CD14-positive monocyte (primary cell): ENCODE data around the gene TGM2. TPM values are rescaled to one million over a fixed set of nuclear protein-coding genes. Genes with fewer than 3 reads are reported as not detected.

ENCODE experiments used
- DNase-seq, 3 donors: peaks; one replicate each; pipeline ENCODE4 v3.0.0-alpha.2; 2011 to 2022
- H2AFZ ChIP-seq: 2 replicates; pipeline ENCODE4 v1.6.0; 2012; ENCODE audit warnings: mild to moderate bottlenecking, low read depth, low read length, inconsistent platforms; ENCODE audit not compliant: insufficient read depth, poor library complexity, severe bottlenecking
- H3K27ac ChIP-seq, 2 donors: 1 replicate in 1 of 2; 2 replicates in 1 of 2; pipeline ENCODE4 v1.5.1; 2012 to 2013; ENCODE audit warnings: low read length in 2 of 2, control low read depth in 1 of 2, inconsistent platforms in 1 of 2, low read depth in 1 of 2, mild to moderate bottlenecking in 1 of 2
- H3K27me3 ChIP-seq, 2 donors: one replicate each; pipeline versions ENCODE4 v1.6.0 to v1.6.1; 2011 to 2013; ENCODE audit warnings: low read length in 2 of 2; ENCODE audit not compliant: control insufficient read depth in 2 of 2, insufficient read depth in 2 of 2
- H3K36me3 ChIP-seq, 2 donors: replicated peaks in 1 of 2; 1 replicate in 1 of 2; 2 replicates in 1 of 2; pipeline versions ENCODE4 v1.5.1 to v1.6.1; 2012 to 2013; ENCODE audit warnings: low read length in 2 of 2, control low read depth in 1 of 2, inconsistent platforms in 1 of 2, mild to moderate bottlenecking in 1 of 2; ENCODE audit not compliant: insufficient read depth in 2 of 2, control insufficient read depth in 1 of 2
- H3K4me1 ChIP-seq, 2 donors: 1 replicate in 1 of 2; 2 replicates in 1 of 2; pipeline versions ENCODE4 v1.5.1 to v1.6.1; 2012 to 2013; ENCODE audit warnings: low read length in 2 of 2, control low read depth in 1 of 2, inconsistent platforms in 1 of 2, mild to moderate bottlenecking in 1 of 2, moderate library complexity in 1 of 2; ENCODE audit not compliant: insufficient read depth in 2 of 2, control insufficient read depth in 1 of 2
- H3K4me2 ChIP-seq: replicated peaks from 2 replicates; pipeline ENCODE3; 2012; ENCODE audit warnings: low read length, moderate library complexity, mild to moderate bottlenecking; ENCODE audit not compliant: poor library complexity, severe bottlenecking; ENCODE audit errors: extremely low read depth
- H3K4me3 ChIP-seq, 3 experiments: fragments of 200-600 bp in 1 of 3; sonication (generic) in 1 of 3; replicated peaks in 1 of 3; 1 replicate in 2 of 3; 2 replicates in 1 of 3; pipeline ENCODE4 v1.5.1; 2011 to 2013; ENCODE audit warnings: low read length in 3 of 3, mild to moderate bottlenecking in 3 of 3, control low read depth in 2 of 3, low read depth in 2 of 3, inconsistent platforms in 1 of 3, moderate library complexity in 1 of 3
- H3K79me2 ChIP-seq: 2 replicates; pipeline ENCODE4 v1.6.0; 2012; ENCODE audit warnings: mild to moderate bottlenecking, control low read depth, inconsistent platforms, low read length, moderate library complexity; ENCODE audit not compliant: insufficient read depth
- H3K9ac ChIP-seq: 2 replicates; pipeline ENCODE4 v1.6.0; 2017; ENCODE audit warnings: low read length, mild to moderate bottlenecking; ENCODE audit not compliant: insufficient read depth, poor library complexity, severe bottlenecking
- H3K9me3 ChIP-seq, 2 donors: replicated peaks in 1 of 2; 1 replicate in 1 of 2; 2 replicates in 1 of 2; pipeline versions ENCODE4 v1.5.1 to v1.6.1; 2012 to 2013; ENCODE audit warnings: low read length in 2 of 2, control low read depth in 1 of 2; ENCODE audit not compliant: control insufficient read depth in 1 of 2, insufficient read depth in 1 of 2
- H4K20me1 ChIP-seq: 2 replicates; pipeline ENCODE4 v1.6.0; 2012; ENCODE audit warnings: mild to moderate bottlenecking, low read length, control low read depth, moderate library complexity; ENCODE audit not compliant: insufficient read depth
- H3K27ac Mint-ChIP-seq, 7 donors: one replicate each; pipeline ENCODE4 v1.8.0; 2020; ENCODE audit warnings: mild to moderate bottlenecking in 7 of 7, mixed read lengths in 7 of 7, moderate library complexity in 6 of 7, inconsistent platforms in 2 of 7
- H3K27me3 Mint-ChIP-seq, 3 donors: one replicate each; pipeline ENCODE4 v1.8.0; 2021 to 2022; ENCODE audit warnings: low read depth in 3 of 3, mild to moderate bottlenecking in 3 of 3, mixed read lengths in 3 of 3, moderate library complexity in 3 of 3, inconsistent platforms in 1 of 3
- H3K36me3 Mint-ChIP-seq, 2 donors: one replicate each; pipeline ENCODE4 v1.8.0; 2020; ENCODE audit warnings: mixed read lengths in 2 of 2, inconsistent platforms in 1 of 2, mild to moderate bottlenecking in 1 of 2
- H3K4me1 Mint-ChIP-seq: one replicate; pipeline ENCODE4 v1.8.0; 2020; ENCODE audit warnings: mild to moderate bottlenecking, mixed read lengths
- H3K4me3 Mint-ChIP-seq, 2 donors: one replicate each; pipeline ENCODE4 v1.8.0; 2020; ENCODE audit warnings: mild to moderate bottlenecking in 2 of 2, mixed read lengths in 2 of 2, moderate library complexity in 1 of 2
- H3K9me3 Mint-ChIP-seq, 7 donors: one replicate each; pipeline ENCODE4 v1.8.0; 2020 to 2022; ENCODE audit warnings: mixed read lengths in 7 of 7, mild to moderate bottlenecking in 6 of 7, moderate library complexity in 6 of 7, inconsistent platforms in 2 of 7
- WGBS: methylation state at CpG from one replicate; pipeline ENCODE4 v1.1.5; 2013; ENCODE audit warnings: missing lambda C conversion rate; ENCODE audit not compliant: insufficient coverage; 5-methylcytosine and 5-hydroxymethylcytosine counted together
- intact Hi-C, 2 donors: fragments of 100-400 bp; cut with micrococcal nuclease; formaldehyde crosslinking; loops; one replicate each; pipeline versions ENCODE4 v1.15.0 to v1.15.1; 2023
- polyA plus RNA-seq, 3 donors: library from polyadenylated mRNA; depleted of rRNA in 1 of 3; unstranded in 2 of 3; stranded (reverse) in 1 of 3; fragments of 300-500 nt in 2 of 3; fragments of >200 nt in 1 of 3; fragmentation: Illumina TruSeq in 2 of 3; gene quantifications; 1 replicate in 2 of 3; 2 replicates in 1 of 3; pipeline ENCODE4 v1.2.3, GENCODE V29; 2012 to 2021
- TF ChIP-seq, protein P1 (sequence below): fragments of 200-600 bp; IDR thresholded peaks from one replicate; pipeline ENCODE4 v1.8.0; 2022; ENCODE audit warnings: antibody characterized with exemption, mild to moderate bottlenecking

Gene TGM2
- polyA plus RNA-seq, 3 donors: 0.47 to 1.7 (median 1.6) TPM

DNA sequence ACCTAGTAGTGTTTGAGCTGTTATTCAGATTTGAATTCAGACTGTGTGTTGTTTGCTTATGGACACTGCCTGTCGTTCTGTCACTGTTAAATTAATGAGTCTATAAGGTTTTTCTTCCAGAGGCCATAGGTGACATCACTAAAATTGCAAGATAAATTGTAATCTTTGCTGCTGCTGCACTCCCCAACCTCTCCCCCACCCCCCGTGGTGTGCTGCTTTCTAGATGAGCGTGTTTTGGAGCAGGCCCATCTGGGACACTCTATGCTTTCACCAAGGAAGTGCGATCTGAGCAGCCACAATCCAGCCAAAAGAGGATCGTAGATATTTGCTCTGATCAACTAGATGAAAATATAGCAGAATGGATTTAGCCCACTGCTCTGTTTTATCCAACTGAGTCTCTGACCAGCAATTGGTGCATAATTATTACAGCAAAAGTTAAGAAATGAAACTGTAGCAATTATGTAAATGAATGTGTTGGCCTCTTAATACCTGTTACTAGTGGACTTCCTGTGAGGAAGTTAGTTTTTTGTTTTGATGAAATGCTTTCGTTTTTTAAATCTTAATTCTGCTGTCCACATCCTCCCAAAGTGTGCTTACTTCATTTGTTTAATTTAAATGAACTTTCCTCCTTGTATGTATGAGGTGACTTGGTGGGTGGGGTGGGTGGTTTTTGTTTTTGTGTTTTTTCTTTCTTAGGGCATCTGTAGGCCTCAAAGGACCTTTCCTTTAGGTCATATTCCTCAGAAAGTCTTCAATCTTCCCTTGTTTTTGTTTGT, 73.4 kb downstream of the TGM2 start:
- H3K9ac ChIP-seq: peak overlapping the region; percentile 34
- H3K27ac ChIP-seq: peak overlapping the region; percentile 72 to 98
- H3K27me3 ChIP-seq: no peaks in the 10 kb centered on the region
- no peak overlapping the region for H2AFZ ChIP-seq
- peak overlapping the region; percentile 25 for H3K4me2 ChIP-seq
- no peaks in the 10 kb centered on the region for H4K20me1 ChIP-seq
- Mint-ChIP-seq H3K9me3 (peaks cover 0 to 3% (median 0%) of the 10 kb centered on the region in 7 donors), H3K4me1 (peaks cover 53% of the 10 kb centered on the region), H3K27me3 (peaks cover 0 to 2% (median 0%) of the 10 kb centered on the region in 3 donors), H3K4me3 (no peak overlapping the region), H3K36me3 (peaks cover 46 to 50% of the 10 kb centered on the region in 2 donors), H3K27ac (peak overlapping the region; percentile 88 to 100 (median 92))
- TF ChIP-seq, protein P1, sequence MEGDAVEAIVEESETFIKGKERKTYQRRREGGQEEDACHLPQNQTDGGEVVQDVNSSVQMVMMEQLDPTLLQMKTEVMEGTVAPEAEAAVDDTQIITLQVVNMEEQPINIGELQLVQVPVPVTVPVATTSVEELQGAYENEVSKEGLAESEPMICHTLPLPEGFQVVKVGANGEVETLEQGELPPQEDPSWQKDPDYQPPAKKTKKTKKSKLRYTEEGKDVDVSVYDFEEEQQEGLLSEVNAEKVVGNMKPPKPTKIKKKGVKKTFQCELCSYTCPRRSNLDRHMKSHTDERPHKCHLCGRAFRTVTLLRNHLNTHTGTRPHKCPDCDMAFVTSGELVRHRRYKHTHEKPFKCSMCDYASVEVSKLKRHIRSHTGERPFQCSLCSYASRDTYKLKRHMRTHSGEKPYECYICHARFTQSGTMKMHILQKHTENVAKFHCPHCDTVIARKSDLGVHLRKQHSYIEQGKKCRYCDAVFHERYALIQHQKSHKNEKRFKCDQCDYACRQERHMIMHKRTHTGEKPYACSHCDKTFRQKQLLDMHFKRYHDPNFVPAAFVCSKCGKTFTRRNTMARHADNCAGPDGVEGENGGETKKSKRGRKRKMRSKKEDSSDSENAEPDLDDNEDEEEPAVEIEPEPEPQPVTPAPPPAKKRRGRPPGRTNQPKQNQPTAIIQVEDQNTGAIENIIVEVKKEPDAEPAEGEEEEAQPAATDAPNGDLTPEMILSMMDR: no peak
- no CpG with 5 or more reads among the region's 6 CpGs for WGBS
- peak in 1 of 3 donors; percentile 47 for DNase-seq
- H3K4me1 ChIP-seq: peaks cover 54 to 55% of the 10 kb centered on the region in 2 donors
- intact Hi-C loops: no loop called here
- H3K79me2 ChIP-seq: peaks cover 4% of the 10 kb centered on the region
- no peaks in the 10 kb centered on the region for H3K9me3 ChIP-seq
- peak overlapping the region in 1 of 3 experiments; percentile 3 for H3K4me3 ChIP-seq
- peaks cover 40 to 45% of the 10 kb centered on the region in 2 donors for H3K36me3 ChIP-seq

DNA sequence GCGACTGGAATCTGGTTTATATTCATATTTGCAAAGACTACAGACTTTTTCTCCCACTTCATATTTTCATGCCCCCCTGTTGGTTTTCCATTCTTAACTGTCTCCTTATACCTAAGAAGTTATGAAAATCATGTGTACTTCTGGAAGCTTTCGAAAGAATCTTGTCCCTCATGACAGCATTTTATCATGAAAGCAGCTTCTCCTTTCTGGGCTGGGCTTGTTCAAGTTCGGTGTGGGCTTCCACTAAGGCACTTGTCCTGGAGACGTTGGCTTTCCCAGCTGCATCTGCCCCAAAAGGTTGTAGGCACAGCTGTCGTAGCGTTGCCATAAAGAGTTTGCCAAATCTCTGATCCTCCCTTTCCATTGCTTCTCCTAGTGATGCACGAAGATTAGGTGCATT, 75.0 kb downstream of the TGM2 start:
- Histone ChIP-seq H3K27ac (peak overlapping the region in 1 of 2 donors; percentile 98), H3K36me3 (peaks cover 53 to 60% of the 10 kb centered on the region in 2 donors), H3K9me3 (no peaks in the 10 kb centered on the region), H4K20me1 (no peaks in the 10 kb centered on the region), H3K4me1 (peaks cover 38 to 40% of the 10 kb centered on the region in 2 donors), H3K9ac (no peak overlapping the region), H2AFZ (no peak overlapping the region), H3K79me2 (peaks cover 4% of the 10 kb centered on the region), H3K27me3 (no peaks in the 10 kb centered on the region), H3K4me3 (no peak overlapping the region), H3K4me2 (no peak overlapping the region)
- peaks cover 41% of the 10 kb centered on the region for H3K4me1 Mint-ChIP-seq
- H3K9me3 Mint-ChIP-seq: peaks cover 0 to 3% (median 0%) of the 10 kb centered on the region in 7 donors
- peaks cover 0 to 2% (median 0%) of the 10 kb centered on the region in 3 donors for H3K27me3 Mint-ChIP-seq
- intact Hi-C loops: no loop called here
- no peak overlapping the region for H3K4me3 Mint-ChIP-seq
- no peak for DNase-seq
- 90% methylated on average over 5 of the region's 7 CpGs for WGBS
- TF ChIP-seq, protein P1: no peak
- peak overlapping the region in 3 of 7 donors; percentile 58 to 85 (median 74) for H3K27ac Mint-ChIP-seq
- peaks cover 62 to 65% of the 10 kb centered on the region in 2 donors for H3K36me3 Mint-ChIP-seq
